MM.1S (cell line): ENCODE measurements around the gene CCDC83.

Source experiments
- CTCF ChIP-seq: fragments of 300-600 bp; sonication (generic); IDR thresholded peaks from 2 replicates; pipeline ENCODE4 v1.5.1; 2016; ENCODE audit warnings: antibody characterized with exemption, low read length, mixed read lengths
- EZH2 ChIP-seq: fragments of 300-600 bp; sonication (generic); optimal IDR thresholded peaks from 2 replicates; pipeline ENCODE3; 2017; ENCODE audit warnings: low read depth, mild to moderate bottlenecking, antibody characterized with exemption, low read length, mixed read lengths
- EZH2phosphoT487 ChIP-seq: fragments of 300-600 bp; sonication (generic); IDR thresholded peaks from 2 replicates; pipeline ENCODE4 v1.6.1; 2018; ENCODE audit warnings: antibody characterized with exemption, low read length

GRCh38 chr11:85806016-85806415 lies 49.2 kb upstream of the CCDC83 start:
- no peak for TF ChIP-seq CTCF
- TF ChIP-seq EZH2phosphoT487 = no peak
- TF ChIP-seq EZH2 = no peak
